Fibroblast of lung (primary cell): Measurements from ENCODE around the gene GZMM. TPM values are rescaled to one million over a fixed set of nuclear protein-coding genes. Genes with fewer than 3 reads are reported as not detected.
A peak's percentile ranks its signal among the peaks of the same experiment; 100 is the strongest.

Experiments used
- DNase-seq, 2 donors: peaks; one replicate each; pipeline versions ENCODE4 v3.0.0 to v3.0.0-alpha.2; 2010; ENCODE audit warnings: low read depth in 2 of 2
- H2AFZ ChIP-seq: 2 replicates; pipeline ENCODE4 v1.5.1; 2012; ENCODE audit warnings: low read length, control low read depth, inconsistent platforms
- H3K27ac ChIP-seq: 2 replicates; pipeline ENCODE4 v1.5.1; 2011; ENCODE audit warnings: low read length, control low read depth; ENCODE audit not compliant: insufficient read depth
- H3K27me3 ChIP-seq: 2 replicates; pipeline ENCODE4 v1.5.1; 2011; ENCODE audit warnings: mild to moderate bottlenecking, low read length; ENCODE audit not compliant: control insufficient read depth, insufficient read depth
- H3K36me3 ChIP-seq: 2 replicates; pipeline ENCODE4 v1.5.1; 2011; ENCODE audit warnings: low read length; ENCODE audit not compliant: control insufficient read depth, insufficient read depth
- H3K4me1 ChIP-seq: 2 replicates; pipeline ENCODE4 v1.5.1; 2011; ENCODE audit warnings: low read length; ENCODE audit not compliant: control insufficient read depth, insufficient read depth; ENCODE audit errors: extremely low read depth
- H3K4me2 ChIP-seq: 2 replicates; pipeline ENCODE4 v1.5.1; 2011; ENCODE audit warnings: low read length, control low read depth; ENCODE audit not compliant: insufficient read depth; ENCODE audit errors: extremely low read depth
- H3K4me3 ChIP-seq, 4 experiments: fragments of 200-600 bp in 1 of 4; sonication (generic) in 1 of 4; replicated peaks in 1 of 4; 2 replicates each; pipeline ENCODE4 v1.5.1; 2011 to 2016; ENCODE audit warnings: low read length in 4 of 4, low read depth in 3 of 4, mild to moderate bottlenecking in 3 of 4, control low read depth in 2 of 4, inconsistent platforms in 1 of 4, mixed read lengths in 1 of 4; ENCODE audit not compliant: insufficient read depth in 1 of 4; ENCODE audit errors: control extremely low read depth in 1 of 4
- H3K79me2 ChIP-seq: 2 replicates; pipeline ENCODE4 v1.5.1; 2012; ENCODE audit warnings: mild to moderate bottlenecking, low read length, inconsistent platforms; ENCODE audit not compliant: control insufficient read depth, insufficient read depth
- H3K9ac ChIP-seq: 2 replicates; pipeline ENCODE4 v1.5.1; 2011; ENCODE audit warnings: mild to moderate bottlenecking, low read length, control low read depth; ENCODE audit not compliant: insufficient read depth
- H3K9me3 ChIP-seq: 2 replicates; pipeline ENCODE4 v1.5.1; 2012; ENCODE audit warnings: low read depth, low read length; ENCODE audit not compliant: control insufficient read depth, insufficient read depth
- H4K20me1 ChIP-seq: 2 replicates; pipeline ENCODE4 v1.5.1; 2011; ENCODE audit warnings: low read length; ENCODE audit not compliant: control insufficient read depth, insufficient read depth; ENCODE audit errors: extremely low read depth
- EZH2 ChIP-seq: IDR thresholded peaks from 2 replicates; pipeline ENCODE4 v1.5.1; 2012; ENCODE audit warnings: low read length, control low read depth, mild to moderate bottlenecking; ENCODE audit errors: missing control alignments
- polyA plus RNA-seq, 2 donors: library from polyadenylated mRNA; depleted of rRNA in 1 of 2; stranded (reverse) in 1 of 2; unstranded in 1 of 2; fragments of >200 nt; gene quantifications; 2 replicates each; pipeline ENCODE4 v1.2.1, GENCODE V29; 2011 to 2012; ENCODE audit warnings: missing spikeins in 1 of 2
- total RNA-seq: library from RNA; depleted of rRNA; stranded (reverse); fragments of >200 nt; gene quantifications from 2 replicates; pipeline ENCODE4 v1.2.1, GENCODE V29; 2014
- TF ChIP-seq, protein P1 (sequence below), 2 donors: IDR thresholded peaks in 1 of 2; conservative IDR thresholded peaks in 1 of 2; 1 replicate in 1 of 2; 2 replicates in 1 of 2; pipeline ENCODE4 v1.5.1; 2011 to 2012; ENCODE audit warnings: low read length in 2 of 2, control low read depth in 1 of 2, inconsistent platforms in 1 of 2, low read depth in 1 of 2, mild to moderate bottlenecking in 1 of 2

The GZMM gene
- total and polyA plus RNA-seq, 2 donors (not counting 1 experiment from before 2014, with no cell fraction given) = 0.17 to 0.35 TPM

DNA sequence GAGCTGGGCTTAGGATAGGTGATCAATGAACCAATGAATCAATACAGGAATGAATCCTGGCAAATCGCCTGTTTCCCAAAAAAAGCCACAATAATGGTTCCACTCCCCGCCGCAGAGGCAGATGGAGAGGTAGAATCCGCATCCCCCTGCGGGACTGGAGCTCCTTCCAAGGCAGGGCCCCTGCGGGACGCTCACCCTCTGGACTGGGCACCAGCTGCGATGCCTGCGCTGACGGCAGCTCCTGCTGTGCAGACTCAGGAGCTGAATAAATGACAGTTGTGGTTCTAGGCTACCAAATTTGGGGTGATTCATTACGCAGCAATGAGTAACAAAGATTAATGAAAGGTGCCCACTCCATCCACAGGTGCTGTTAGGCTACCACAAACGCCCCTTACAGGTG lies 21.1 kb upstream of the GZMM start:
- no peak for TF ChIP-seq EZH2
- TF ChIP-seq, protein P1, sequence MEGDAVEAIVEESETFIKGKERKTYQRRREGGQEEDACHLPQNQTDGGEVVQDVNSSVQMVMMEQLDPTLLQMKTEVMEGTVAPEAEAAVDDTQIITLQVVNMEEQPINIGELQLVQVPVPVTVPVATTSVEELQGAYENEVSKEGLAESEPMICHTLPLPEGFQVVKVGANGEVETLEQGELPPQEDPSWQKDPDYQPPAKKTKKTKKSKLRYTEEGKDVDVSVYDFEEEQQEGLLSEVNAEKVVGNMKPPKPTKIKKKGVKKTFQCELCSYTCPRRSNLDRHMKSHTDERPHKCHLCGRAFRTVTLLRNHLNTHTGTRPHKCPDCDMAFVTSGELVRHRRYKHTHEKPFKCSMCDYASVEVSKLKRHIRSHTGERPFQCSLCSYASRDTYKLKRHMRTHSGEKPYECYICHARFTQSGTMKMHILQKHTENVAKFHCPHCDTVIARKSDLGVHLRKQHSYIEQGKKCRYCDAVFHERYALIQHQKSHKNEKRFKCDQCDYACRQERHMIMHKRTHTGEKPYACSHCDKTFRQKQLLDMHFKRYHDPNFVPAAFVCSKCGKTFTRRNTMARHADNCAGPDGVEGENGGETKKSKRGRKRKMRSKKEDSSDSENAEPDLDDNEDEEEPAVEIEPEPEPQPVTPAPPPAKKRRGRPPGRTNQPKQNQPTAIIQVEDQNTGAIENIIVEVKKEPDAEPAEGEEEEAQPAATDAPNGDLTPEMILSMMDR (conservative IDR thresholded peaks at IDR 0.05 in 1 of 2, IDR thresholded peaks at IDR 0.05 in 1 of 2; ENCODE audit: low read depth in 1 of 2, low read length in 2 of 2) = no peak
- Histone ChIP-seq H3K27ac (no peak overlapping the region), H3K79me2 (no peaks in the 10 kb centered on the region), H3K4me2 (no peak overlapping the region), H3K9ac (no peak overlapping the region), H2AFZ (no peak overlapping the region), H4K20me1 (no peaks in the 10 kb centered on the region), H3K27me3 (no peaks in the 10 kb centered on the region), H3K36me3 (no peaks in the 10 kb centered on the region), H3K9me3 (no peaks in the 10 kb centered on the region), H3K4me3 (no peak overlapping the region), H3K4me1 (no peaks in the 10 kb centered on the region)
- DNase-seq = no peak

DNA sequence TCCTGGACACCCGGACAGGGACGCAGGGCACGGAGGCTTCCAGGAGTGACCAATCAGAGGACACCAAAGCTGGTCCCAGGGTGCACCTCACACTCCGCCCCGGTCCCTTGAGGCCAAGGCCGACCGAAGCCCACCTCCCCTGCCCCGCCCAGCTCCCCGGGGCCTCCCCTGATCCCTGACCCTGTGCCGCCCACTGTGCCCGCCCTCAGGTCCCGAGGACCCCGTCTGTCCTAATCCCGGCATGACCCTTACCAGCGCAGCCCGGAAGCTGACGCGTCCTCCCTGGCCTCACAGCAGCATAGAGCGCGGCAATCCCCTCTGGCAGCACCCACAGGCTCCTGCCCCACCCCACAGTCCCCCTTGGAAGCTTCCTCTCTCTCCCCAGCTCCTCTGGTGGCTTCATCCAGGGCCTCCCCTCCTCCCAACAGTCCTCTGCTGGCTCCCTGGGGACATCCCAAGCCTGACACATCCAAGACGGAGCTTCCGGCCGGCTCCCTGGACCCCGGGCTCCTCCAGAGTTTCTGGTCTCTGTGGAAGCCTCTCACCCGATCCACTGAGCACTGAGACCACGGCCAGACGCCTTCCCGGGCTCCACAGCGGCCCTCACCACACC lies 19.7 kb upstream of the GZMM start:
- H2AFZ ChIP-seq = peak overlapping the region; percentile 24
- no peak for DNase-seq
- TF ChIP-seq, protein P1 (conservative IDR thresholded peaks at IDR 0.05 in 1 of 2, IDR thresholded peaks at IDR 0.05 in 1 of 2; ENCODE audit: low read depth in 1 of 2, low read length in 2 of 2) = no peak
- no peak for TF ChIP-seq EZH2
- H3K4me3 ChIP-seq = no peak overlapping the region
- H3K27me3 ChIP-seq = no peaks in the 10 kb centered on the region
- peak overlapping the region; percentile 13 for H3K9ac ChIP-seq
- no peaks in the 10 kb centered on the region for H4K20me1 ChIP-seq
- H3K27ac ChIP-seq = no peak overlapping the region
- no peaks in the 10 kb centered on the region for H3K9me3 ChIP-seq
- no peaks in the 10 kb centered on the region for H3K79me2 ChIP-seq
- H3K36me3 ChIP-seq = no peaks in the 10 kb centered on the region
- H3K4me2 ChIP-seq = no peak overlapping the region
- H3K4me1 ChIP-seq = no peaks in the 10 kb centered on the region

DNA sequence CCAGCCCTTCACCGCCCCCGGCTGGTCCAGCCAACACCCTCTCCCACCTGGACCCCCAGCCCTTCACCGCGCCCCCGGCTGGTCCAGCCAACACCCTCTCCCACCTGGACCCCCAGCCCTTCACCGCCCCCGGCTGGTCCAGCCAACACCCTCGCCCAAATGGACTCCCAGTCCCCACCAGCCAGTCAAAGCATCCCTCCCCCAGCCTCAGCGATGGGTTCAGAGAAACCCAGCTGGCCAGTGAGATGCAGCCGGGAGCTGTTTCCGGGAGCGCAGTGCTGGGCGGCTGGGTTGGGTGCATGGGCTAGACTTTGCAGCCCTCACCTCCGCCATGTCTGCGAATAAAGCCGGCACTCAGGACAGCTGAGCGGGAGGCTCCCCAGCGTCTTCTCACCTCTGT lies 18.8 kb upstream of the GZMM start:
- H3K4me1 ChIP-seq = no peaks in the 10 kb centered on the region
- no peaks in the 10 kb centered on the region for H3K27me3 ChIP-seq
- no peaks in the 10 kb centered on the region for H3K79me2 ChIP-seq
- no peak overlapping the region for H2AFZ ChIP-seq
- no peaks in the 10 kb centered on the region for H3K9me3 ChIP-seq
- H3K36me3 ChIP-seq = no peaks in the 10 kb centered on the region
- H3K9ac ChIP-seq = no peak overlapping the region
- DNase-seq = no peak
- TF ChIP-seq EZH2 = no peak
- TF ChIP-seq, protein P1 (conservative IDR thresholded peaks at IDR 0.05 in 1 of 2, IDR thresholded peaks at IDR 0.05 in 1 of 2; ENCODE audit: low read depth in 1 of 2, low read length in 2 of 2) = no peak
- no peak overlapping the region for H3K4me2 ChIP-seq
- no peaks in the 10 kb centered on the region for H4K20me1 ChIP-seq
- H3K4me3 ChIP-seq = no peak overlapping the region
- no peak overlapping the region for H3K27ac ChIP-seq
